Mammary epithelial cell (primary cell): ENCODE data around the gene RIMS3.

Experiments used
- CTCF ChIP-seq, 2 donors: IDR thresholded peaks in 1 of 2; conservative IDR thresholded peaks in 1 of 2; 2 replicates each; pipeline ENCODE4 v1.5.1; 2011 to 2012; ENCODE audit warnings: inconsistent platforms in 2 of 2, low read length in 2 of 2, mild to moderate bottlenecking in 2 of 2, control low read depth in 1 of 2, low read depth in 1 of 2; ENCODE audit not compliant: insufficient read depth in 1 of 2; ENCODE audit errors: extremely low read depth in 1 of 2
- EZH2 ChIP-seq: IDR thresholded peaks from 2 replicates; pipeline ENCODE4 v1.6.1; 2012; ENCODE audit warnings: low read length, inconsistent platforms, borderline replicate concordance

- TF ChIP-seq CTCF (conservative IDR thresholded peaks at IDR 0.05 in 1 of 2, IDR thresholded peaks at IDR 0.05 in 1 of 2; ENCODE audit: extremely low read depth in 1 of 2, insufficient read depth in 1 of 2, low read depth in 1 of 2, low read length in 2 of 2) (no peak), EZH2 (no peak)
These were observed 2.6 kb downstream of the RIMS3 start for GRCh38 chr1:40662864-40663263.
